ENCODE data around the gene NSUN5.
"Not testable (repeated sequence)": the region's sequence is repeated elsewhere in the genome, so short reads cannot be mapped to it uniquely, and the experiment has no call there.

Gene NSUN5

DNA sequence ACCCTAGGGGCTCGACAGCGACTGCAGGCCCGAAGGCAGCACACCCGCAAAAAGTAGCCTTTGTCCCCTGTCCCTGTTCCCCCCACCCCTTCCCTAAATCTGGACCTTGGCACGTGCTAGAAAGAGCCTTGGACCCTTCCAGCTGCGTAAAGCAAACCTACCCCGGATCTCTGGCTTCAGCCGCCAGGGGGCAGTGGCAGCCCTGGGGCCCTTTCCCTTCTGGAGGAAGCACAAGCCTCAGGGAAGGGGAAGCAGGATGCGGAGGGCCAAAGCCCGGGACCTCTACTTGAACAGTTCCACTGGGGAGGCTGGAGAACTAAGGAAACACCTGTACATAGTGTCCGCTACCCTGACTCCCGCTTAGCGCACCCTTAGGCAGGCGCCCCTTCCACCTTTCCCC, 7.5 kb downstream of the NSUN5 start:
- not testable (repeated sequence) for DNase-seq (ENCODE audit: low read depth); H3K4me3 ChIP-seq (ENCODE audit: low read depth, low read length)

DNA sequence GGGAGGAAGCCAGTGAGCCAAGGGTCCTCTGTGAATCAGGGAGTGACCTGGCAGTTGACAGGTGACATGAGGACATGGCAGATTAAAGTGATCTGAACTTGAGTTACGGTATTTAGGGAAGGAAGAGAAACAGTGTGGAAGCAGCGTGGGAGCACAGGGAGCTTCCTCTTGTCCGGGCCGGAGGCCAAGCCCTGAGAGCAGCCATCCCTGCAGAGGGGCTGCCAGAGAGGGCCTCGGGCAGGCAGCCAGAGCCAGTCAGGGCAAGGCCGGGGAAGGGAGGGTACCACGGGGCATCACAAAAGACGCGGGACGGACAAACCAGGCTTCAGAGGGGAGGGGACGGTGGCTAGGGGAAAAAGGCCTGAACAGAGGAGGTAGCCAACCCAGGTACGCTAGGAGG, 8.8 kb downstream of the NSUN5 start:
- not testable (repeated sequence) for DNase-seq (ENCODE audit: low read depth)

DNA sequence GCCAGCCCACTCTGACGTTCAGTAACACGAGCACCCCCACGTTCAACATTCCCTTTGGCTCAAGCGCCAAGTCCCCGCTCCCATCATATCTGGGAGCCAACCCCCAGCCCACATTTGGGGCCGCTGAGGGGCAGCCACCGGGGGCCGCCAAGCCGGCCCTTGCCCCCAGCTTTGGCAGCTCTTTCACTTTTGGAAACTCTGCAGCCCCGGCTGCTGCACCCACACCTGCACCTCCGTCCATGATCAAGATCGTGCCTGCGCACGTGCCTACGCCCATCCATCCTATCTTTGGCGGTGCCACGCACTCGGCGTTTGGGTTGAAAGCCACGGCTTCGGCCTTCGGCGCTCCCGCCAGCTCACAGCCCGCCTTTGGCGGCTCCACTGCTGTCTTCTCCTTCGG, 10.9 kb downstream of the NSUN5 start:
- not testable (repeated sequence) for H3K4me3 ChIP-seq (ENCODE audit: low read depth, low read length); DNase-seq (ENCODE audit: low read depth)

More for the DNA sequence above, 8.8 kb downstream of the NSUN5 start:
- not testable (repeated sequence) for H3K4me3 ChIP-seq (ENCODE audit: low read depth, low read length)

DNA sequence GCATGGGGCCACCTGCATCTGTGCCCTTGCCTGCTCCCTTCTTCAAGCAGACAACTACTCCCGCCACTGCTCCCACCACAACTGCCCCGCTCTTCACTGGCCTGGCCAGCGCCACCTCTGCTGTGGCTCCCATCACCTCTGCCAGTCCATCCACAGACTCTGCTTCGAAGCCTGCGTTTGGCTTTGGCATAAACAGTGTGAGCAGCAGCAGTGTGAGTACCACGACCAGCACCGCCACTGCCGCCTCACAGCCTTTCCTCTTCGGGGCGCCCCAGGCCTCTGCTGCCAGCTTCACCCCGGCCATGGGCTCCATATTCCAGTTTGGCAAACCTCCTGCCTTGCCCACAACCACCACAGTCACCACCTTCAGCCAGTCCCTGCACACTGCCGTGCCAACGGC, 11.4 kb downstream of the NSUN5 start:
- not testable (repeated sequence) for DNase-seq (ENCODE audit: low read depth); H3K4me3 ChIP-seq (ENCODE audit: low read depth, low read length)

DNA sequence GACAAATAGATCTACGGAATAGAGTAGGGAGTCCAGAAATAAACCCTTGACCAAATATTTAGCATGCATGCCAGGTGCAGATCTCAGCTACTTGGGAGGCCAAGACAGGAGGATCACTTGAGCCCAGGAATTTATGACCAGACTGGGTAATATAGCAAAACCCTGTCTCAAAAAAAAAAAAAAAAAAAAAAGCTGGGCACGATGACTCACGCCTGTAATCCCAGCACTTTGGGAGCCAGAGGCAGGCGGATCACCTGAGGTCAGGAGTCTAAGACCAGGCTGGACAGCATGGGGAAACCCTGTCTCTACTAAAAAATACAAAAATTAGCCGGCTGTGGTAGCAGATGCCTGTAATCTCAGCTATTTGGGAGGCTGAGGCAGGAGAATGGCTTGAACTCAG, 31.4 kb downstream of the NSUN5 start:
- not testable (repeated sequence) for H3K4me3 ChIP-seq (ENCODE audit: low read depth, low read length); DNase-seq (ENCODE audit: low read depth)

DNA sequence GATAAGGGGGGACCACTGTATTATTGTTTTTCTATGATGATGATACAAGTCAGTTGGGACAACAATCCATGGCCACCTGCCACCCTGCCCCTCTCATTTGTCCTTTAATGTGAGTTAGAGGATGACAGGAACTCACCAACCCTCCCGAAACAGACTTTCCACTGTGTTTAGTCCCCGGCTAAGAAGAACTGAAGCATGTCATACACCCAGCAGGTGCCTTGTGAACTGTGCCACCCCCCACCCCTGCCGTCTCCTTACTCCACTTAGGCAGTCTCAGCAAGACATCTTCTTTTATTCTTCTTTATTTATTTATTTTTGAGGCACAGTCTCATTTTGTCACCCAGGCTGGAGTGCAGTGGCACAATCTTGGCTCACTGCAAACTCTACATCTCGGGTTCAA, 40.8 kb downstream of the NSUN5 start:
- DNase-seq (ENCODE audit: low read depth); H3K4me3 ChIP-seq (ENCODE audit: low read depth, low read length): not testable (repeated sequence)

DNA sequence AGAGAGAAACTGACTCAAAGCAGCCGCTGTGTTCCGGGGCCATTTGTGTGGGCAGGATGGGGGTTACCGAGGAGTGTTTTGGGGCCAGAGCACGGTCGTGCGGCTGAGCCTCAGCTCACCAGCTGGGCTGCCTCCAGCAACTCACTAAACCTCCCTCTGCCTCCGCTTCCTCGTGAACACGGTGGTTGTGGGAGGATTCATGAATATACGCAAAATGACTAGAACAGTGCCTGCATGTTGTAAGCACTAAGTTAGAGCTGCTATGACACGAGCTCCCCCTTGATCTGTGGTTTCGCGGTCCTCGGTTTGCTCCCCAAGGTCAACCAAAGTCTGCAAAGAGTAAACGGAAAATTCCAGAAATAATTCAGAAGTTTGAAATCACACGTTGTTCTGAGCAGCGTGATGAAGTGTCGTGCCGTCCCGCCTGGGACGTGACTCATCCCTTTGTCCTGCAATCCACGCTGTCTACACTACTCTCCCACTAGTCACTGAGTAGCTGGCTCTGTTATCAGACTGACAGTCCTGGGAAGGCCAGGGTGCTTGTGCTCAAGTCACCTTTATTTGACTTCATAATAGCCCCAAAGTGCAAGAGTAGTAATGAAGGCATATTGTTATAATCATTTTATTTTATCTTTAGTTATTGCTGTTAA, 41.8 kb downstream of the NSUN5 start:
- not testable (repeated sequence) for DNase-seq (ENCODE audit: low read depth); H3K4me3 ChIP-seq (ENCODE audit: low read depth, low read length)

DNA sequence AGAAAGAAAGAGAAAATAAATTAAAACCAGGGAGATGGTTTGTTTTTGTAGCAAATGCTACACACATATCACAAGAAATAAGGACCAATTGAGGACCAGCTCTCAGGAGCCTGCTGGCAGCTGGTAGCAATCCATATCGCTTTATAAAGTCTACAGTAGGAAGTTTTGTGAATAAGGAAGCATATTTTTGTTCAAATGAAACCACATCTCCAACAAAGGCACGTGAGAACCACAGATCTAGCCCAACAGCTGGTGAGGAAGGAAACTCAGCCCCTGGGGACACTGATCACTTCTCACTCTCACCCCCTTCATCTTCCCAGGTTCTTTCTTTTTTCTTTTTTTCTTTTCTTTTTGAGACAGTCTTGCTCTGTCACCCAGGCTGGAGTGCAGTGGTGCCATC, 46.2 kb downstream of the NSUN5 start:
- DNase-seq (ENCODE audit: low read depth): not testable (repeated sequence)

More for the DNA sequence above, 46.2 kb downstream of the NSUN5 start:
- not testable (repeated sequence) for H3K4me3 ChIP-seq (ENCODE audit: low read depth, low read length)

Measured in skeletal muscle cell (primary cell).